ENCODE results near the gene OPCML. TPM values are rescaled to one million over a fixed set of nuclear protein-coding genes. Genes with fewer than 3 reads are reported as not detected.

The OPCML gene
- total RNA-seq, 1 donor from 2014 or later = 0.09 TPM

GRCh38 chr11:132804258-132804657, 728.0 kb downstream of the OPCML start:
- DNase-seq (ENCODE audit: low spot score) = no peak

- no peak for DNase-seq (ENCODE audit: low spot score)
Measured at GRCh38 chr11:132803436-132803835, 728.9 kb downstream of the OPCML start.

GRCh38 chr11:132802947-132803346, 729.4 kb downstream of the OPCML start:
- DNase-seq (ENCODE audit: low spot score) = no peak

- no peak for DNase-seq (ENCODE audit: low spot score)
Measured at GRCh38 chr11:132793831-132794230, 738.5 kb downstream of the OPCML start.

GRCh38 chr11:132792341-132793140, 739.8 kb downstream of the OPCML start:
- DNase-seq (ENCODE audit: low spot score) = no peak

GRCh38 chr11:132790971-132791370, 741.3 kb downstream of the OPCML start:
- no peak for DNase-seq (ENCODE audit: low spot score)

GRCh38 chr11:132790466-132790865, 741.8 kb downstream of the OPCML start:
- DNase-seq (ENCODE audit: low spot score) = no peak

- DNase-seq (ENCODE audit: low spot score) = no peak
Measured at GRCh38 chr11:132788816-132789325, 743.4 kb downstream of the OPCML start.

- DNase-seq (ENCODE audit: low spot score) = no peak
Measured at GRCh38 chr11:132785878-132786277, 746.4 kb downstream of the OPCML start.

GRCh38 chr11:132784441-132784840, 747.9 kb downstream of the OPCML start:
- no peak for DNase-seq (ENCODE audit: low spot score)

- DNase-seq (ENCODE audit: low spot score) = no peak
Measured at GRCh38 chr11:132782102-132782501, 750.2 kb downstream of the OPCML start.

- no peak for DNase-seq (ENCODE audit: low spot score)
Measured at GRCh38 chr11:132780046-132780445, 752.3 kb downstream of the OPCML start.

GRCh38 chr11:132779497-132779896, 752.8 kb downstream of the OPCML start:
- DNase-seq (ENCODE audit: low spot score) = no peak

GRCh38 chr11:132777067-132777975, 755.0 kb downstream of the OPCML start:
- DNase-seq (ENCODE audit: low spot score) = no peak

- DNase-seq (ENCODE audit: low spot score) = no peak
Measured at GRCh38 chr11:132773751-132774150, 758.5 kb downstream of the OPCML start.

- DNase-seq (ENCODE audit: low spot score) = no peak
Measured at GRCh38 chr11:132772703-132773545, 759.4 kb downstream of the OPCML start.

- DNase-seq (ENCODE audit: low spot score) = no peak
Measured at GRCh38 chr11:132771746-132772145, 760.6 kb downstream of the OPCML start.

- DNase-seq (ENCODE audit: low spot score) = no peak
Measured at GRCh38 chr11:132770829-132771530, 761.3 kb downstream of the OPCML start.

- DNase-seq (ENCODE audit: low spot score) = no peak
Measured at GRCh38 chr11:132763503-132763902, 768.8 kb downstream of the OPCML start.

GRCh38 chr11:132755934-132756333, 776.4 kb downstream of the OPCML start:
- DNase-seq (ENCODE audit: low spot score) = no peak

Data from mucosa of gallbladder (tissue), 1 donor.